Measurements from ENCODE around the gene POLDIP3.

The POLDIP3 gene

GRCh38 chr22:42626951-42627625, 12.4 kb upstream of the POLDIP3 start:
- no peaks in the 10 kb centered on the region for H3K9me3 Mint-ChIP-seq
- H3K27me3 Mint-ChIP-seq (ENCODE audit: low read depth, poor library complexity): no peaks in the 10 kb centered on the region
- peaks cover 22% of the 10 kb centered on the region for H3K36me3 Mint-ChIP-seq (ENCODE audit: low read depth)
- H3K4me1 Mint-ChIP-seq: peaks cover 14% of the 10 kb centered on the region
- no peak overlapping the region for H3K4me3 Mint-ChIP-seq
- no peak overlapping the region for H3K27ac Mint-ChIP-seq
- no peak for DNase-seq
- TF ChIP-seq CTCF (IDR thresholded peaks at IDR 0.05): no peak

GRCh38 chr22:42626431-42626830, 11.7 kb upstream of the POLDIP3 start:
- H3K4me1 Mint-ChIP-seq: peaks cover 21% of the 10 kb centered on the region
- peaks cover 23% of the 10 kb centered on the region for H3K36me3 Mint-ChIP-seq (ENCODE audit: low read depth)
- H3K27ac Mint-ChIP-seq: no peak overlapping the region
- TF ChIP-seq CTCF (IDR thresholded peaks at IDR 0.05): no peak
- H3K4me3 Mint-ChIP-seq: no peak overlapping the region
- no peaks in the 10 kb centered on the region for H3K9me3 Mint-ChIP-seq
- DNase-seq: no peak
- H3K27me3 Mint-ChIP-seq (ENCODE audit: low read depth, poor library complexity): no peaks in the 10 kb centered on the region

GRCh38 chr22:42625416-42625815, 10.7 kb upstream of the POLDIP3 start:
- Mint-ChIP-seq H3K4me1 (peaks cover 29% of the 10 kb centered on the region), H3K27me3 (ENCODE audit: low read depth, poor library complexity) (no peaks in the 10 kb centered on the region), H3K9me3 (no peaks in the 10 kb centered on the region), H3K36me3 (ENCODE audit: low read depth) (peaks cover 26% of the 10 kb centered on the region), H3K27ac (no peak overlapping the region), H3K4me3 (no peak overlapping the region)
- TF ChIP-seq CTCF (IDR thresholded peaks at IDR 0.05): no peak
- no peak for DNase-seq

- no peak for DNase-seq
- Mint-ChIP-seq H3K27ac (no peak overlapping the region), H3K4me3 (no peak overlapping the region), H3K27me3 (ENCODE audit: low read depth, poor library complexity) (no peaks in the 10 kb centered on the region), H3K4me1 (peaks cover 29% of the 10 kb centered on the region), H3K36me3 (ENCODE audit: low read depth) (peaks cover 26% of the 10 kb centered on the region), H3K9me3 (no peaks in the 10 kb centered on the region)
- no peak for TF ChIP-seq CTCF (IDR thresholded peaks at IDR 0.05)
Measured at GRCh38 chr22:42624551-42625106, 9.9 kb upstream of the POLDIP3 start.

GRCh38 chr22:42623756-42624441, 9.2 kb upstream of the POLDIP3 start:
- peak overlapping the region; percentile 29 for H3K27ac Mint-ChIP-seq
- no peaks in the 10 kb centered on the region for H3K27me3 Mint-ChIP-seq (ENCODE audit: low read depth, poor library complexity)
- no peak overlapping the region for H3K4me3 Mint-ChIP-seq
- TF ChIP-seq CTCF (IDR thresholded peaks at IDR 0.05): no peak
- peaks cover 27% of the 10 kb centered on the region for H3K36me3 Mint-ChIP-seq (ENCODE audit: low read depth)
- H3K4me1 Mint-ChIP-seq: peaks cover 29% of the 10 kb centered on the region
- no peak for DNase-seq
- H3K9me3 Mint-ChIP-seq: no peaks in the 10 kb centered on the region

Data from nephron progenitor cell (in vitro differentiated cells).